ENCODE measurements around the gene TAS2R3.

DNA sequence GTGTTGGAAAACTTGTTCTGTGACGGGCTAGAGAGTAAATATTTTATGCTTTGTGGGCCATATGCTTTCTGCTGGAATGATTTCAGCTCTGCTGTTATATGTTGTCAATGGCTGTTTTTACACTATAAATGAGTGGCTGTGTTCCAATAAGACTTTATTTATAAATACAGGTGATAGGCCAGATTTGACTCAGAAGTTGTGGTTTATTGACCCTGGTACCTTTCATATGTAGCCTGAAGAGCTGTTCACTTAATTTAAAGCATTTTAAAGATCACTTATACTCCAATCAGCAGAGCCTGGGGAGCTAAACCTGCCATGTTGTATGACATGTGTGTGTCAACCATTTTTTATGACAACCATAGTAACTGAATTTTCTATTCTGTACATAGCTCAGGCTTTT, 34.9 kb upstream of the TAS2R3 start:
- TF ChIP-seq, protein P1, sequence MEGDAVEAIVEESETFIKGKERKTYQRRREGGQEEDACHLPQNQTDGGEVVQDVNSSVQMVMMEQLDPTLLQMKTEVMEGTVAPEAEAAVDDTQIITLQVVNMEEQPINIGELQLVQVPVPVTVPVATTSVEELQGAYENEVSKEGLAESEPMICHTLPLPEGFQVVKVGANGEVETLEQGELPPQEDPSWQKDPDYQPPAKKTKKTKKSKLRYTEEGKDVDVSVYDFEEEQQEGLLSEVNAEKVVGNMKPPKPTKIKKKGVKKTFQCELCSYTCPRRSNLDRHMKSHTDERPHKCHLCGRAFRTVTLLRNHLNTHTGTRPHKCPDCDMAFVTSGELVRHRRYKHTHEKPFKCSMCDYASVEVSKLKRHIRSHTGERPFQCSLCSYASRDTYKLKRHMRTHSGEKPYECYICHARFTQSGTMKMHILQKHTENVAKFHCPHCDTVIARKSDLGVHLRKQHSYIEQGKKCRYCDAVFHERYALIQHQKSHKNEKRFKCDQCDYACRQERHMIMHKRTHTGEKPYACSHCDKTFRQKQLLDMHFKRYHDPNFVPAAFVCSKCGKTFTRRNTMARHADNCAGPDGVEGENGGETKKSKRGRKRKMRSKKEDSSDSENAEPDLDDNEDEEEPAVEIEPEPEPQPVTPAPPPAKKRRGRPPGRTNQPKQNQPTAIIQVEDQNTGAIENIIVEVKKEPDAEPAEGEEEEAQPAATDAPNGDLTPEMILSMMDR (IDR thresholded peaks at IDR 0.05) = no peak
- no peak for TF ChIP-seq POLR2A (IDR thresholded peaks at IDR 0.05)

All from adrenal gland (tissue), 5 donors.